NCI-H146 (cell line): Measurements from ENCODE around the gene OSCP1.

Source experiments
- DNase-seq: peaks from one replicate; lab custom pipeline; 2025; lab: John Stamatoyannopoulos, UW

OSCP1 gene

GRCh38 chr1:36475341-36475740, 25.1 kb upstream of the OSCP1 start:
- no peak for DNase-seq

- no peak for DNase-seq
These were observed 22.4 kb upstream of the OSCP1 start for GRCh38 chr1:36472656-36473055.

GRCh38 chr1:36471830-36472641, 21.8 kb upstream of the OSCP1 start:
- no peak for DNase-seq

- DNase-seq: no peak
These were observed 18.9 kb upstream of the OSCP1 start for GRCh38 chr1:36469163-36469562.

GRCh38 chr1:36467700-36468455, 17.6 kb upstream of the OSCP1 start:
- DNase-seq: no peak

- no peak for DNase-seq
These were observed 16.8 kb upstream of the OSCP1 start for GRCh38 chr1:36467027-36467410.

GRCh38 chr1:36466370-36467026, 16.2 kb upstream of the OSCP1 start:
- no peak for DNase-seq

- no peak for DNase-seq
These were observed 15.6 kb upstream of the OSCP1 start for GRCh38 chr1:36465731-36466369.

- peak; percentile 87 for DNase-seq
These were observed 14.5 kb upstream of the OSCP1 start for GRCh38 chr1:36464605-36465393.

GRCh38 chr1:36463803-36464604, 13.8 kb upstream of the OSCP1 start, which contains the start of gene MRPS15:
TSS of gene MRPS15 (minus strand) at chr1:36464384. CDS start at chr1:36464275, 109 bp downstream.
- peak; percentile 89 for DNase-seq

GRCh38 chr1:36463463-36463802, 13.2 kb upstream of the OSCP1 start:
- peak; percentile 34 for DNase-seq

- DNase-seq: no peak
These were observed 8.7 kb upstream of the OSCP1 start for GRCh38 chr1:36458910-36459309.

GRCh38 chr1:36457691-36458090, 7.4 kb upstream of the OSCP1 start:
- no peak for DNase-seq

GRCh38 chr1:36456391-36456928, 6.2 kb upstream of the OSCP1 start:
- no peak for DNase-seq

- DNase-seq: no peak
These were observed 5.1 kb upstream of the OSCP1 start for GRCh38 chr1:36455386-36455785.

- no peak for DNase-seq
These were observed 3.5 kb upstream of the OSCP1 start for GRCh38 chr1:36453600-36454388.

- DNase-seq: no peak
These were observed 2.8 kb upstream of the OSCP1 start for GRCh38 chr1:36453051-36453450.

- DNase-seq: peak; percentile 23
These were observed 661 bp upstream of the OSCP1 start for GRCh38 chr1:36450919-36451305.

GRCh38 chr1:36448530-36449056, 1.7 kb downstream of the OSCP1 start:
- DNase-seq: no peak
